Mucosa of stomach (tissue), 1 donor: ENCODE data around the gene CDRT15L2.
"Not testable (repeated sequence)": the region's sequence is repeated elsewhere in the genome, so short reads cannot be mapped to it uniquely, and the experiment has no call there.

Source experiments
- H3K27me3 ChIP-seq: one replicate; pipeline ENCODE4 v1.7.0; 2013; ENCODE audit warnings: mild to moderate bottlenecking, low read length; ENCODE audit not compliant: control insufficient read depth, insufficient read depth
- H3K36me3 ChIP-seq: one replicate; pipeline ENCODE4 v1.7.0; 2013; ENCODE audit warnings: low read length; ENCODE audit not compliant: control insufficient read depth, insufficient read depth
- H3K4me1 ChIP-seq: one replicate; pipeline ENCODE4 v1.7.0; 2013; ENCODE audit warnings: mild to moderate bottlenecking, low read length; ENCODE audit not compliant: control insufficient read depth, insufficient read depth
- H3K4me3 ChIP-seq: one replicate; pipeline ENCODE4 v1.7.0; 2013; ENCODE audit warnings: low read length
- H3K9ac ChIP-seq: one replicate; pipeline ENCODE4 v1.7.0; 2013; ENCODE audit warnings: mild to moderate bottlenecking, low read length, moderate library complexity
- H3K9me3 ChIP-seq: one replicate; pipeline ENCODE4 v1.7.0; 2013; ENCODE audit warnings: mild to moderate bottlenecking, low read length, moderate library complexity; ENCODE audit not compliant: control insufficient read depth
- donor health status: Pancreatic carcinoma.

CDRT15L2 gene

DNA sequence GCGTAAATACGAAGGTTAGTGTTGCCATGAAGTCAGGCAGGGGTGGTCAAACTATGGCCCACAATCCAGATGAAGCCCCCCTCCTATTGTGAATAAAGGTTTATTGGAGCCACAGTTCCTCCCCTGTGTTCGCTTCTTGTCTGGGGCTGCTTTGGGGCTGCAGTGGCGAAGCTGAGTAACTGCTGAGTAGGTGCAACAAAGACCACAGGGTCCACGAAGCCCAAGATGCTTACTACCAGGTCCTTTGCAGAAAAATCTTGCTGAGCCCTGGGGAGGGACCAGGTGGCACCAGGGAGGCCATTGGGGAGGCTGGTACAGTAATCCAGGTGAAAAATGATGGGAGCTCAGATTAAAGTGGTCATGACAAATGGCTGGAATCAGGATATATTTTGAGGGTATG is 21.4 kb upstream of the CDRT15L2 start:
- not testable (repeated sequence) for H3K9ac ChIP-seq, H3K27me3 ChIP-seq, H3K4me3 ChIP-seq

DNA sequence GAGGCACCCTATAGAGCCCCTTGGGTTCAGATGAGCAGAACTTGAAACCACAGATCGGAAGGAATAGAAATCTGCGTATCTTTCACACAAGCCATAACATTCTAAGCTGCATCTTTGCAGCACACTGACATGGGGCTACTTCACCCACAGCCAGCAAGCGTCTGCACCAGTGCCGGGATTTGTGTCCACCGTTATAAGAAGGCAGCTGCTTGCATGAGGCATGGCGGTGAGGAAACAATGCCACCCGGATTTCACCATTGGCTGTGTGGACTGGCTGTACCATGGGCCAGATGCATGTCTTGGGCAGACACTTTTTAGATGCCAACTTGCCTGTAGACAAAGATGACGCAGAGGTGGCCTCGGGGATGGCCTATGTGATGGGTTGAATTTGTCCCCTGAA is 20.5 kb upstream of the CDRT15L2 start:
- not testable (repeated sequence) for H3K27me3 ChIP-seq, H3K9ac ChIP-seq, H3K4me1 ChIP-seq, H3K4me3 ChIP-seq, H3K9me3 ChIP-seq, H3K36me3 ChIP-seq

More for the DNA sequence above, 21.4 kb upstream of the CDRT15L2 start:
- H3K36me3 ChIP-seq, H3K9me3 ChIP-seq, H3K4me1 ChIP-seq: not testable (repeated sequence)

DNA sequence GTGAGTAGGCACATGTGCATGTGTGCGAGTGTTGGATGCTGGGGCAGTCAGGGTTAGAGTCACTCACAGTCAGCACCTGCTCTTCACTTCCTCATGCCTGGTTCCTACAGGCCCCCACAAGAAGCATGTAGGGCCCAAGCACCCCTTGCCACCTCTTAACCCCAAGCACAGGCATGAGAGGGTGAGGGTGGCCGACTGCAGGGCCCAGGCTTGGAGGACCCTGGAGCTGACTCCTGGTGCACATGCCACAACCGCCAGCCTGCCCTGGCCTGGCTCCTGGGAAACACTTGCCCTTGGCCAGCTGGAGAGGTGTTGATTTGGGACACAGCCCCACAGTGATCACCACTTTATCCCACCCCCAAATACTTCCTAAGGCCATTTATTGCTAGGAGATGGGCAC is 16.9 kb upstream of the CDRT15L2 start:
- Histone ChIP-seq H3K9me3 (no peaks in the 10 kb centered on the region), H3K4me1 (no peaks in the 10 kb centered on the region), H3K36me3 (no peaks in the 10 kb centered on the region), H3K9ac (no peak overlapping the region), H3K27me3 (no peaks in the 10 kb centered on the region), H3K4me3 (no peak overlapping the region)

DNA sequence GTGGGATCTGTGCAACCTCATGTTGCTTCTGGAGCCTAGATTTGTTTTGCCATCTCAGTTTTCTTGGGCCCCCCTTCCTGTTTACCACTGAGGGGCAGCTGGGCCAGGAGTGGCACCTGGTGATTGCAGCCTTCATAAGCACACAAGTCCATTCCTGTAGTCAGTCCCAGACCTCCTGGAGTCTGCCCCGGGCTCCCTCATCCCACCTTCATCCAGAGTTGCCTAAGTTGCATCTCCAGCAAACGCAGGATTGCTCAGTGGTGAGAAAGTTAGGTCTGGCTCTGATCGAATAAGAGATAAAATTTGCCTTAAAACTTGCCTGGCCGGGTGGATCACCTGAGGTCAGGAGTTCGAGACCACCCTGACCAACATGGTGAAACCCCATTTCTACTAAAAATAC is 14.3 kb upstream of the CDRT15L2 start:
- H3K27me3 ChIP-seq, H3K9me3 ChIP-seq, H3K36me3 ChIP-seq, H3K4me1 ChIP-seq, H3K4me3 ChIP-seq, H3K9ac ChIP-seq: not testable (repeated sequence)

DNA sequence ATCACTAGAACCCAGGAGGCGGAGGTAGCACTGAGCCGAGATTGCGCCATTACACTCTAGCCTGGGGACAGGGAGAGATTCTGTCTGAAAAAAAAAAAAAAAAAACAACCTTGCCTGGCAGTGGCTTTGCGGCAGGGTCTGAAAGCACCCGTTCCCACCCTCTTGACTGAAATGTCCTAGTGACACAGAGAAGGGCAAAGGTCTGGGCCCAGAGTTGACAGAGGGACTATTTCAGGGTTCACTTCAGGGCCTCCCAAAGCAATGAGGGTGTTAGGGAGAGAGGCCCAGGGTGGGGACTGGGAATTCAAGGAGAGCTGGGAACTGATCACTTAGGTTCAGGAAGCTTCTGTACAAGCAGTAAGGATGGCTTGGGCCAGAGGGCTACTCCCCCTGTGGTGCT is 13.8 kb upstream of the CDRT15L2 start:
- Histone ChIP-seq H3K4me3 (no peak overlapping the region), H3K4me1 (no peaks in the 10 kb centered on the region), H3K27me3 (no peaks in the 10 kb centered on the region), H3K9me3 (no peaks in the 10 kb centered on the region), H3K36me3 (no peaks in the 10 kb centered on the region), H3K9ac (no peak overlapping the region)

DNA sequence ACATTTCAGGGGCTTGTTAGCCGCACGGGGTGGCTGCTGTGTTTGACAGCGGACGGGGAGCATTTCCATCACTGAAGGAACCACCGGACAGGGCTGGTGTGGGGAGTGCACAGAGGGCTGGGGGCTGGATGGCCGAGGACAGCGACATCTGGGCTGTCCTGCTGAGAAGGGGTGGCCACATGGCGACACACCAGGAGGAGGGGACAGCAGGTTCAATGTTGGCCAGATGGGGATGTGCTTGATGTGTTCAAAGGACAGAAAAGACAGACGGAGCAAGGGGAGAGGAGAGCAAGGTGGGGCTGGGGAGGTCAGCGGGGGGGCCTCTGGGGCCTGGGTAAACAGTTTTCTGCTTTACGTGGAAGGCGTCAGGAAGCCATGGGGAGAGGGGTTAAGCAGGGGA is 12.8 kb upstream of the CDRT15L2 start:
- H3K9me3 ChIP-seq, H3K4me1 ChIP-seq, H3K9ac ChIP-seq, H3K4me3 ChIP-seq, H3K36me3 ChIP-seq, H3K27me3 ChIP-seq: not testable (repeated sequence)

DNA sequence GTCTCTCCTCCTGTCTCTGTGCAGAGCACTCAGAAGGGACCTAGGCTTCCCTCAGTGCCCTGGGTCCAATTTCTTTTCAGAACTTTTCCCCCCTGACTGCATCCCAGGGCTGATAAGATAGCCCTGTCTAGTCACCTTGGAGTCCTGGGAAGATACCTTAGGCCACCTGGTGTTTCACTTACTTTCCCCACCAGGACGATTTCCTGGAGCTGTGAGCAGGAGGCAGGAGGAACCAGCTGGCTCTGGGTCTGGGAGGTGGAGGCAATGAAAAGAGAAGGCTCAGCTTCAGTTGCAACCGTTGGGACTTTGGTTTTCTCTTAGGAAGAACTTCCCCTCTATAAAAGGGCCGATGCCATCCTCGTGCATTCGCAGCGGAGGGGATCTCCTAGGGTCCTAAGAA is 12.1 kb upstream of the CDRT15L2 start:
- not testable (repeated sequence) for H3K9me3 ChIP-seq, H3K27me3 ChIP-seq, H3K4me1 ChIP-seq, H3K36me3 ChIP-seq, H3K4me3 ChIP-seq, H3K9ac ChIP-seq

DNA sequence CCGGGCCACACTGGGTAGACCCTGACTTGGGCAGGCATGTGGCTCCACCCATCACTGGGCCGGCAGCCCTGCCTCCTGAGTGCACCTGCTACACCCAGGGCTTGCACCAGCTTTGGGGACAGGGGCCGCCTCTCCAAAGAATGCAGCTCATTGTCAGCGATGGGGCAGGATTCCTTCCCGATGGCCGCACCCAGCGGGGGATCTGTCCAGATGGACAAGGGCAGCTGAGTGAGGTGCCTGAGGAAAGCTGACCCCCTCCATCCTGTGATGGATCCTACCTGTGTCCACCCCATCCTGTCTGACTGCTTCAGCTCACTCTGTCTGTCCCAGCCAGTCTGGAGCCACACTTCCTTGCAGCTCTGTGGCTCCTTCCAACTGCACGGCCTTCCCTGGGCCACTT is 10.9 kb upstream of the CDRT15L2 start:
- H3K9me3 ChIP-seq, H3K4me1 ChIP-seq, H3K36me3 ChIP-seq, H3K9ac ChIP-seq, H3K27me3 ChIP-seq, H3K4me3 ChIP-seq: not testable (repeated sequence)

DNA sequence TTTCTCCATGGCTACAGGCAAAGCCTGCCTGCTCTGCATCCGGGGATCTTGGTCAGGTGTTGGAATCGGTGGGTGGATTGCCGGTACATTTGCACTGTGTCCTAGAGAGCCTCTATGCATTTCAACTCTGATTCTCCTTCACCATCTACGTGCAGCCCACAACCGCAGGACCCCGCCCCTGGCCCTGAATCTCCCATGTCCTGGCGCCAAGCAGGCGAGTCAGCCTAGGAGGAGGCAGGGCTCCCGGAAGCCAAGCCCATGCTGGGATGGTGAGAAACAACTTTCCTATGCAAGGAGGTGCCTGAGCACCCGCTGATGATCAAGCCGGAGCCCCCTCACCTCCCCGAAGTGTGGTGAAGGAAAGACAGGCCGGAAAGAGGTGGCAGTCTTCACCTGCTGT is 7.9 kb upstream of the CDRT15L2 start:
- H3K36me3 ChIP-seq, H3K9me3 ChIP-seq, H3K27me3 ChIP-seq, H3K4me3 ChIP-seq, H3K4me1 ChIP-seq, H3K9ac ChIP-seq: not testable (repeated sequence)

DNA sequence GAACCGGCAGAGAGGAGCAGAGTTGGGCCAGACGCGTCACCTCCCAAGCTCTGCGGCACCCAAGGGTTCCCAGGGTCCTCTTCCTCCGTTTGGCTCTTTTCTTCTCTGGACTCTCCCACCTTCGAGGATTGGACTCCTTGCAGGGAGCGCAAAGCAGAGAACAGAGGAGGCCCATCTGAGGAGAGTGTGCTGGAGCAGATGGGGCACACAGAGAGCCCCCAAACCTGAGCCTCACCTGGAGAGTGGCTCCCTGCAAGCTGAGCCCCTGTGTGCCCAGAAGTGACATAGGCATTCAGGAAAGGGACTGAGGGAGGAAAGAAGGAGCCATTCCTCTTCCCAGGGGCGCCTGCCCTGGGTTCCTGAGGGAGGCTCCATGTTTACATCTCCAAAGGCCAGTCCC is 6.3 kb upstream of the CDRT15L2 start:
- not testable (repeated sequence) for H3K4me3 ChIP-seq, H3K4me1 ChIP-seq

DNA sequence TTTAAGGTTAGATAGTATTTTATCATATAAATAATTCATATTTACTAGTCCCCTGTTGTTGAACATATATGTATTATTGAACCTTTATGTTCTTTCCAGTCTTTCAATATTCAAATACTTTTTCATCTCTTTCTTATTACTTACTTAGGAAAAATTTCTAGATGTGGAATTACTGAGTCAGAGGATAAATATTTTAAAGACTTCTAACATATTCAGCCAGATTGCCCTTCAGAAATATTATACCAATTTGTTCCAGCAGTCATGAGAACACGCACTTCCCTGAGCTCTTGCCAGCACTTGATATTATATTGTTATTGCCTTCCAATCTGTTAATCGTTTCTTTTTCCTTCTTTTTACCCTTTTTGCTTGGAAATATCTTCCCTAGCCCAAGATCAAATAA is 4.5 kb upstream of the CDRT15L2 start:
- not testable (repeated sequence) for H3K4me1 ChIP-seq, H3K27me3 ChIP-seq, H3K9me3 ChIP-seq, H3K36me3 ChIP-seq, H3K4me3 ChIP-seq, H3K9ac ChIP-seq

More for the DNA sequence above, 6.3 kb upstream of the CDRT15L2 start:
- H3K36me3 ChIP-seq, H3K9me3 ChIP-seq, H3K27me3 ChIP-seq, H3K9ac ChIP-seq: not testable (repeated sequence)

DNA sequence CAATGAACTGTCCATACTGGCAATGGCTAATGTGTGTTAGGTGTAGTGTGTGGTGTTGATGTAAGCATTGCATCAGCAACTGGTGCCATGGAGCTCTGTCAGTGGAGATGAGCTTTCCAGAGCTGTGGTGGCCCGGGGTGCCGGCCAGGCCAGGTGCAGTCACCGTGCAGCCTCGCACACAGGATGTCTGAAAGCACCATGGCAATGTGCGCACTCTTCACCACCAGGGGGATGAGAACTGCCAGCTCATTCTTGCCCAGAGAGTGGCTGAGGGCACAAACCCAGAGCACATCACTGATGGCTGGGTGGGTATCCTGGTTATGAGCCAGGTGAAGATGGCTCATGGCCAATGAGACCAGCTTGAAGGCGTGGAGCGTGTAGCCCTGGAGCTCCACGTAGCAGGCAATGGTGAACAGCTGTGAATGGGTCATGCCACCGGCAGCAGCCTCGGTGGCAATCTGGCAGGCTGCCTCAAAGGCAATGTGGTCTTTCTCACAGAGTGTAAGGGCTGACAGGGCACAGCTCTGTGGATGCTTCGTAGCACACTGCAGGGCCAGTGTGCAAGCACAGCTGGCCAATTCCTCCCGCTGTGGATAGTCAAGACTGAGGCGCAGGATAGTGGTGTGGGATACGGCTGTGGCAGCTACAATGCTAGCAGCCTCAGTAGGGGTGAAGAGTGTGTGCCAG is 4.5 kb downstream of the CDRT15L2 start:
- H3K4me3 ChIP-seq, H3K9me3 ChIP-seq, H3K9ac ChIP-seq, H3K4me1 ChIP-seq, H3K36me3 ChIP-seq, H3K27me3 ChIP-seq: not testable (repeated sequence)

DNA sequence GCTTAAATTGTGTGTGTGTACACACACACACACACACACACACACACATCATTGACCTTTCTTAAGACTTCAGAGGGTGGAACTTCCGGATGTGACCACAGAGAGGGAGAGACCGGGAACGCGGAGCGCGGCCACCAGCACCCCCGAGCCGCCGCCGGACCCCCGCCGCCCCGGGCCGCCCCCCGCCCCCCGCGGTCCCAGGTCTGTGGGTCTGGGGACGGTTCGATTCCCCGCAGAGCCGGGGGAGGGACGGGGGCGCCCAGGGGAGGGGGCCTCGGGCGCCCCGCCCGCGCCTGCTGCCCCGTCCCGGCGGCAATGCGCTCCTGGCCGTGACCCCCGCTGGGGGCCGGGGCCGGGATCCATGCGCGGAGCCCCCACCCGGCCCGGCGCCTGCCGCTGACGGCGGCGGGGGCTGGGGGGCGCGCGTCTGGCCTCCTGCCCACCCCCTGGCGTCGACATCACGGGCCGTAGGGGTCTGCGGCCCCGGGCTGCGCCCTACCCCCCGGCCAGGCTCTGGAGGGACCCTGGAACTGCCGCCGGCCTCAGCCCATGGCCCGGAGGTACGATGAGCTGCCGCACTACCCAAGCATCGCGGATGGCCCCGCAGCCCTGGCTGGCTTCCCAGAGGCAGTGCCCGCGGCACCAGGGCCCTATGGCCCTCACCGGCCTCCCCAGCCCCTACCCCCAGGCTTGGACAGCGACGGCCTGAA is 9.4 kb downstream of the CDRT15L2 start:
- not testable (repeated sequence) for H3K4me1 ChIP-seq, H3K4me3 ChIP-seq, H3K27me3 ChIP-seq, H3K36me3 ChIP-seq, H3K9me3 ChIP-seq, H3K9ac ChIP-seq
